ENCODE results near the gene CNTNAP3. TPM values are rescaled to one million over a fixed set of nuclear protein-coding genes. Genes with fewer than 3 reads are reported as not detected.
"Not testable (repeated sequence)": the region's sequence is repeated elsewhere in the genome, so short reads cannot be mapped to it uniquely, and the experiment has no call there.

The CNTNAP3 gene
- total RNA-seq, 1 experiment from 2014 or later = 4.6 TPM

GRCh38 chr9:39205842-39206241 lies 82.1 kb downstream of the CNTNAP3 start:
- BruUV-seq (replicated peaks); H4K20me1 ChIP-seq (ENCODE audit: insufficient read depth); H2AFZ ChIP-seq; H3K27me3 ChIP-seq (ENCODE audit: insufficient read depth, low read depth); H3K36me3 ChIP-seq (ENCODE audit: low read depth); CTCF ChIA-PET; H3K27ac ChIP-seq; H3K4me1 ChIP-seq (replicated peaks; ENCODE audit: insufficient read depth); H3K4me3 ChIP-seq; H3K9me3 ChIP-seq (ENCODE audit: insufficient read depth, low read depth); H3K9me2 ChIP-seq (ENCODE audit: insufficient read depth); H3K79me2 ChIP-seq (ENCODE audit: low read depth); DNase-seq; intact Hi-C loops (cut with micrococcal nuclease; ENCODE audit: unreplicated experiment); H3F3A ChIP-seq (ENCODE audit: insufficient read depth, low read depth); POLR2A ChIA-PET (ENCODE audit: unreplicated experiment); H3K4me2 ChIP-seq: not testable (repeated sequence)

DNA sequence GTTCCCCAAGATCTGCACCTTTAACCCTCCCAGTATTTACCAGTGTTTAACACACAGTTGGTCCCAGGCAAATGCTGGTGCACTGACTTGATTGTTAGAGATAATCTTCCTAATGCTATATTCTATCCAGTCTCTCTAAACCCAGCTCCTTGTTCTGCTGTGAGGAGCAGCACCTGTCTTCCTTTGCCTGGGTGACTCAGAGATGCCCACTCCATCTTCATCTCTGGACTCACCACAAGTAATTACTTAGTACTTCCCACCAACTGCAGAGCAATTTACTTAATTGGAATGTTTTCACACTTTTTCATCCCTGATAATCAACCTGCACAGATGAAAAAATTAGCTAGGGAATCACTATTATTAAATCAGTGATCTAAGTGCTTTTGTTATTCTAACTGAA lies 87.6 kb downstream of the CNTNAP3 start:
- H3K79me2 ChIP-seq (ENCODE audit: low read depth); H3K4me2 ChIP-seq; POLR2A ChIA-PET (ENCODE audit: unreplicated experiment); H3K4me3 ChIP-seq; H3K4me1 ChIP-seq (replicated peaks; ENCODE audit: insufficient read depth); H2AFZ ChIP-seq; intact Hi-C loops (cut with micrococcal nuclease; ENCODE audit: unreplicated experiment); DNase-seq; H3F3A ChIP-seq (ENCODE audit: insufficient read depth, low read depth); CTCF ChIA-PET; H3K36me3 ChIP-seq (ENCODE audit: low read depth); H4K20me1 ChIP-seq (ENCODE audit: insufficient read depth); H3K9me3 ChIP-seq (ENCODE audit: insufficient read depth, low read depth); H3K27me3 ChIP-seq (ENCODE audit: insufficient read depth, low read depth); H3K9me2 ChIP-seq (ENCODE audit: insufficient read depth); H3K27ac ChIP-seq; BruUV-seq (replicated peaks): not testable (repeated sequence)

- H4K20me1 ChIP-seq (ENCODE audit: insufficient read depth); H3K9me2 ChIP-seq (ENCODE audit: insufficient read depth); H3K4me3 ChIP-seq; H3K4me2 ChIP-seq; POLR2A ChIA-PET (ENCODE audit: unreplicated experiment); DNase-seq; H2AFZ ChIP-seq; H3K4me1 ChIP-seq (replicated peaks; ENCODE audit: insufficient read depth); H3K79me2 ChIP-seq (ENCODE audit: low read depth); H3K27me3 ChIP-seq (ENCODE audit: insufficient read depth, low read depth); intact Hi-C loops (cut with micrococcal nuclease; ENCODE audit: unreplicated experiment); H3K9me3 ChIP-seq (ENCODE audit: insufficient read depth, low read depth); BruUV-seq (replicated peaks); H3K27ac ChIP-seq; CTCF ChIA-PET; H3F3A ChIP-seq (ENCODE audit: insufficient read depth, low read depth); H3K36me3 ChIP-seq (ENCODE audit: low read depth): not testable (repeated sequence)
Observed at GRCh38 chr9:39198000-39198709, 89.8 kb downstream of the CNTNAP3 start.

- CTCF ChIA-PET; H3K9me3 ChIP-seq (ENCODE audit: insufficient read depth, low read depth); H3K36me3 ChIP-seq (ENCODE audit: low read depth); intact Hi-C loops (cut with micrococcal nuclease; ENCODE audit: unreplicated experiment); H3K4me3 ChIP-seq; H3K4me1 ChIP-seq (replicated peaks; ENCODE audit: insufficient read depth); H2AFZ ChIP-seq; H3K27ac ChIP-seq; DNase-seq; POLR2A ChIA-PET (ENCODE audit: unreplicated experiment); BruUV-seq (replicated peaks); H3K79me2 ChIP-seq (ENCODE audit: low read depth); H3F3A ChIP-seq (ENCODE audit: insufficient read depth, low read depth); H4K20me1 ChIP-seq (ENCODE audit: insufficient read depth); H3K4me2 ChIP-seq; H3K27me3 ChIP-seq (ENCODE audit: insufficient read depth, low read depth); H3K9me2 ChIP-seq (ENCODE audit: insufficient read depth): not testable (repeated sequence)
Observed at GRCh38 chr9:39171370-39171769, 116.6 kb downstream of the CNTNAP3 start.

GRCh38 chr9:39157714-39158113 lies 130.3 kb downstream of the CNTNAP3 start:
- DNase-seq; H3K9me2 ChIP-seq (ENCODE audit: insufficient read depth); H3K36me3 ChIP-seq (ENCODE audit: low read depth); H3K9me3 ChIP-seq (ENCODE audit: insufficient read depth, low read depth); H2AFZ ChIP-seq; H3F3A ChIP-seq (ENCODE audit: insufficient read depth, low read depth); H3K27ac ChIP-seq; H3K4me3 ChIP-seq; H3K4me2 ChIP-seq; H3K79me2 ChIP-seq (ENCODE audit: low read depth); CTCF ChIA-PET; BruUV-seq (replicated peaks); H3K4me1 ChIP-seq (replicated peaks; ENCODE audit: insufficient read depth); H3K27me3 ChIP-seq (ENCODE audit: insufficient read depth, low read depth); H4K20me1 ChIP-seq (ENCODE audit: insufficient read depth); intact Hi-C loops (cut with micrococcal nuclease; ENCODE audit: unreplicated experiment); POLR2A ChIA-PET (ENCODE audit: unreplicated experiment): not testable (repeated sequence)

DNA sequence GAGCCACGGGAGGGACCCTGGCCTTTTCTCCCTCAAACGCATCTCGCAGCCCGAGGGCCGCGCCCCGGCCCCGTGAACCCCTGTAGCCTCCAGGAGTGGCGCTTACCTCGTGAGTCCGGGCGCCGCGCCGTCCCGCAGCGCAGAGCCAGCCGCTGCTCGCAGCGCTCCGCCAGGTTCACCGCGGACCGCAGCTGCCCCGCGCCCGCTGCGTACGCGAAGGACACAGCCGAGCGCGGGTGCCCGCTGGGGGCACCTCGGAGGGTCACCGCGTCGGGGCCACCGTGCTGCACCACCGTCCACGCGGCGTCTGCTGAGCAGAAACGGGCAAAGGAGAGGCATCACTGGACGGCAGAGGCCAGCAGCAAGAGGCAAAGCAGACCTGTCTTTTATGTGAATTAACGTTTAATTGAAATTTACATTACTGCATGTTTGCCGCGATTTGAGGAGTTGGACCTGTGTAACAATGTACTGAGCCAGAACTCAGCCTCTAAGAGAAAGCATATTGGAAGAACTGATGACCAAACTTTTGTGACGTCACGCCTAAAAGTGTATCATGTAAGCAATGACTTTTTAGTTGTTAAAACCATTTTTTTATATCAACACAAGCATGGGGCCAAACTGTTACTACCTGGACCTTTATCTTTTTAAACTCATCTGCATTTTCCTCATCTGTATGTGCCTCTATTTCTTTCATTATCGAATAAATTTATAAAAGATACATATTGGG lies 155.0 kb downstream of the CNTNAP3 start:
- H3K79me2 ChIP-seq (ENCODE audit: low read depth); POLR2A ChIA-PET (ENCODE audit: unreplicated experiment); H3K27ac ChIP-seq; H3K4me1 ChIP-seq (replicated peaks; ENCODE audit: insufficient read depth); H3F3A ChIP-seq (ENCODE audit: insufficient read depth, low read depth); H3K4me3 ChIP-seq; H3K9me2 ChIP-seq (ENCODE audit: insufficient read depth); H3K27me3 ChIP-seq (ENCODE audit: insufficient read depth, low read depth); BruUV-seq (replicated peaks); DNase-seq; H3K9me3 ChIP-seq (ENCODE audit: insufficient read depth, low read depth); intact Hi-C loops (cut with micrococcal nuclease; ENCODE audit: unreplicated experiment); H2AFZ ChIP-seq; CTCF ChIA-PET; H3K36me3 ChIP-seq (ENCODE audit: low read depth); H3K4me2 ChIP-seq; H4K20me1 ChIP-seq (ENCODE audit: insufficient read depth): not testable (repeated sequence)

- H3K4me1 ChIP-seq (replicated peaks; ENCODE audit: insufficient read depth); H4K20me1 ChIP-seq (ENCODE audit: insufficient read depth); H3K36me3 ChIP-seq (ENCODE audit: low read depth); POLR2A ChIA-PET (ENCODE audit: unreplicated experiment); BruUV-seq (replicated peaks); H3K9me3 ChIP-seq (ENCODE audit: insufficient read depth, low read depth); CTCF ChIA-PET; H3K9me2 ChIP-seq (ENCODE audit: insufficient read depth); H3K27me3 ChIP-seq (ENCODE audit: insufficient read depth, low read depth); H3K4me2 ChIP-seq; H3K27ac ChIP-seq; intact Hi-C loops (cut with micrococcal nuclease; ENCODE audit: unreplicated experiment); H3K4me3 ChIP-seq; H3F3A ChIP-seq (ENCODE audit: insufficient read depth, low read depth); H2AFZ ChIP-seq; H3K79me2 ChIP-seq (ENCODE audit: low read depth); DNase-seq: not testable (repeated sequence)
Observed at GRCh38 chr9:39121401-39121800, 166.6 kb downstream of the CNTNAP3 start.
